SU-DHL-6 (cell line): Measurements from ENCODE around the gene GNAI1.

Source experiments
- H2AFZ ChIP-seq: fragments of 200-600 bp; sonication (generic); 2 replicates; pipeline ENCODE4 v1.6.1; 2014; ENCODE audit warnings: low read depth, mild to moderate bottlenecking, moderate library complexity, mixed read lengths, antibody characterized with exemption, low read length; ENCODE audit not compliant: severe bottlenecking
- H3F3A ChIP-seq: fragments of 200-600 bp; shearing (Covaris generic); 2 replicates; pipeline ENCODE4 v1.6.0; 2016; ENCODE audit warnings: antibody characterized with exemption, mild to moderate bottlenecking; ENCODE audit not compliant: insufficient read depth
- H3K27ac ChIP-seq: fragments of 200-600 bp; sonication (generic); 2 replicates; pipeline ENCODE4 v1.5.1; 2016; ENCODE audit warnings: low read depth, mild to moderate bottlenecking, low read length, moderate library complexity, mixed read lengths
- H3K27me3 ChIP-seq: fragments of 200-600 bp; sonication (generic), shearing (Covaris generic); 2 replicates; pipeline ENCODE4 v1.6.0; 2014; ENCODE audit warnings: mild to moderate bottlenecking, low read length
- H3K36me3 ChIP-seq: fragments of 200-600 bp; sonication (generic); 2 replicates; pipeline ENCODE4 v1.6.1; 2014; ENCODE audit warnings: mild to moderate bottlenecking, low read length, mixed read lengths
- H3K4me2 ChIP-seq: fragments of 300-600, 200-600 bp; shearing (Covaris generic), sonication (generic); 2 replicates; pipeline ENCODE4 v1.6.0; 2014; ENCODE audit warnings: low read length, low read depth, mild to moderate bottlenecking; ENCODE audit not compliant: poor library complexity, severe bottlenecking
- H3K4me3 ChIP-seq: fragments of 200-600 bp; sonication (generic); 2 replicates; pipeline ENCODE4 v1.5.1; 2014; ENCODE audit warnings: antibody characterized with exemption, low read length, mild to moderate bottlenecking, mixed read lengths; ENCODE audit not compliant: insufficient read depth, poor library complexity, severe bottlenecking
- H3K79me2 ChIP-seq: fragments of 200-600 bp; sonication (generic); 2 replicates; pipeline ENCODE4 v1.6.1; 2014; ENCODE audit warnings: mild to moderate bottlenecking, low read length, moderate library complexity; ENCODE audit not compliant: insufficient read depth
- H3K9ac ChIP-seq: fragments of 200-600 bp; sonication (generic); 2 replicates; pipeline ENCODE4 v1.7.0; 2014; ENCODE audit warnings: mild to moderate bottlenecking, low read length
- H3K9me2 ChIP-seq: fragments of 200-600 bp; sonication (generic); replicated peaks from 2 replicates; pipeline ENCODE4 v1.6.1; 2014; ENCODE audit warnings: low read length; ENCODE audit not compliant: insufficient read depth
- H3K9me3 ChIP-seq: fragments of 200-600 bp; sonication (generic); 2 replicates; pipeline ENCODE4 v1.6.1; 2014; ENCODE audit warnings: low read length, mixed read lengths; ENCODE audit not compliant: insufficient read depth
- H4K20me1 ChIP-seq: fragments of 200-600 bp; sonication (generic); 2 replicates; pipeline ENCODE4 v1.6.1; 2014; ENCODE audit warnings: low read depth, mild to moderate bottlenecking, antibody characterized with exemption, low read length, moderate library complexity, mixed read lengths
- CTCF ChIP-seq: fragments of 200-600 bp; sonication (generic); IDR thresholded peaks from one replicate; pipeline ENCODE4 v1.5.1; 2017; ENCODE audit warnings: antibody characterized with exemption, mild to moderate bottlenecking, low read length, moderate library complexity; ENCODE audit not compliant: insufficient read depth, poor library complexity, severe bottlenecking
- EZH2phosphoT487 ChIP-seq: fragments of 200-600 bp; sonication (generic), shearing (Covaris generic); conservative IDR thresholded peaks from 2 replicates; pipeline ENCODE4 v1.6.1; 2018; ENCODE audit warnings: mild to moderate bottlenecking, antibody characterized with exemption, low read length, moderate library complexity, mixed read lengths

The GNAI1 gene

GRCh38 chr7:80127412-80128160 lies 7.0 kb upstream of the GNAI1 start:
- H4K20me1 ChIP-seq: no peaks in the 10 kb centered on the region
- no peaks in the 10 kb centered on the region; the same call in 1 of the 2 replicates for H3K9me3 ChIP-seq
- no peak overlapping the region for H2AFZ ChIP-seq
- H3K9me2 ChIP-seq: no peaks in the 10 kb centered on the region
- TF ChIP-seq EZH2phosphoT487 (no peak), CTCF (no peak)
- no peak overlapping the region for H3K4me3 ChIP-seq
- no peak overlapping the region for H3K4me2 ChIP-seq
- no peaks in the 10 kb centered on the region for H3K79me2 ChIP-seq
- H3F3A ChIP-seq: no peaks in the 10 kb centered on the region
- H3K36me3 ChIP-seq: no peaks in the 10 kb centered on the region
- H3K27ac ChIP-seq: no peak overlapping the region
- no peak overlapping the region for H3K9ac ChIP-seq
- no peaks in the 10 kb centered on the region for H3K27me3 ChIP-seq

- Histone ChIP-seq H3K4me2 (no peak overlapping the region), H3K9ac (no peak overlapping the region), H2AFZ (no peak overlapping the region), H4K20me1 (no peaks in the 10 kb centered on the region), H3F3A (no peaks in the 10 kb centered on the region), H3K9me3 (no peaks in the 10 kb centered on the region; the same call in 1 of the 2 replicates), H3K36me3 (no peaks in the 10 kb centered on the region), H3K79me2 (no peaks in the 10 kb centered on the region), H3K9me2 (no peaks in the 10 kb centered on the region), H3K27ac (no peak overlapping the region), H3K4me3 (no peak overlapping the region), H3K27me3 (no peaks in the 10 kb centered on the region)
- TF ChIP-seq EZH2phosphoT487 (no peak), CTCF (no peak)
Observed at GRCh38 chr7:80128918-80129317, 5.7 kb upstream of the GNAI1 start.

GRCh38 chr7:80129785-80130184 lies 4.8 kb upstream of the GNAI1 start:
- H3K27ac ChIP-seq: no peak overlapping the region
- H3K4me2 ChIP-seq: no peak overlapping the region
- H3K79me2 ChIP-seq: no peaks in the 10 kb centered on the region
- no peak for TF ChIP-seq CTCF
- no peak for TF ChIP-seq EZH2phosphoT487
- no peaks in the 10 kb centered on the region for H3F3A ChIP-seq
- H3K9me2 ChIP-seq: no peaks in the 10 kb centered on the region
- no peak overlapping the region for H2AFZ ChIP-seq
- no peaks in the 10 kb centered on the region for H4K20me1 ChIP-seq
- no peaks in the 10 kb centered on the region for H3K27me3 ChIP-seq
- H3K36me3 ChIP-seq: no peaks in the 10 kb centered on the region
- no peak overlapping the region for H3K4me3 ChIP-seq
- no peak overlapping the region for H3K9ac ChIP-seq
- no peaks in the 10 kb centered on the region; the same call in 1 of the 2 replicates for H3K9me3 ChIP-seq
